Measurements from ENCODE around the gene EXOSC3.
"Not testable (repeated sequence)": the region's sequence is repeated elsewhere in the genome, so short reads cannot be mapped to it uniquely, and the experiment has no call there.

EXOSC3 gene

GRCh38 chr9:37784616-37785483 lies at the start of gene EXOSC3:
Gene EXOSC3, minus strand, starts transcription at chr9:37785064. Its CDS starts 20 bp downstream, at chr9:37785044.
- Mint-ChIP-seq H3K4me1 (ENCODE audit: low read depth) (peaks cover 39% of the 10 kb centered on the region), H3K27ac (peak within 1 kb of the TSS; percentile 98), H3K36me3 (ENCODE audit: low read depth) (peaks cover 52% of the 10 kb centered on the region), H3K27me3 (no peaks in the 10 kb centered on the region), H3K9me3 (no peaks in the 10 kb centered on the region), H3K4me3 (peak within 1 kb of the TSS; percentile 100)
- DNase-seq: peak; percentile 91

- H3K9me3 Mint-ChIP-seq: no peaks in the 10 kb centered on the region
- DNase-seq: no peak
- peaks cover 64% of the 10 kb centered on the region for H3K36me3 Mint-ChIP-seq (ENCODE audit: low read depth)
- peaks cover 2% of the 10 kb centered on the region for H3K4me1 Mint-ChIP-seq (ENCODE audit: low read depth)
- no peak overlapping the region for H3K27ac Mint-ChIP-seq
- no peaks in the 10 kb centered on the region for H3K27me3 Mint-ChIP-seq
- no peak overlapping the region for H3K4me3 Mint-ChIP-seq
Measured at GRCh38 chr9:37827483-37828165, 42.8 kb upstream of the EXOSC3 start.

- H3K4me1 Mint-ChIP-seq (ENCODE audit: low read depth); H3K4me3 Mint-ChIP-seq; DNase-seq; H3K27me3 Mint-ChIP-seq; H3K27ac Mint-ChIP-seq; H3K9me3 Mint-ChIP-seq: not testable (repeated sequence)
- H3K36me3 Mint-ChIP-seq (ENCODE audit: low read depth): peaks cover 76% of the 10 kb centered on the region
Measured at GRCh38 chr9:37825174-37825573, 40.3 kb upstream of the EXOSC3 start.

- Mint-ChIP-seq H3K4me3 (no peak overlapping the region), H3K27ac (no peak overlapping the region), H3K27me3 (no peaks in the 10 kb centered on the region), H3K9me3 (no peaks in the 10 kb centered on the region), H3K4me1 (ENCODE audit: low read depth) (peaks cover 2% of the 10 kb centered on the region), H3K36me3 (ENCODE audit: low read depth) (peaks cover 59% of the 10 kb centered on the region)
- no peak for DNase-seq
Measured at GRCh38 chr9:37820142-37820541, 35.3 kb upstream of the EXOSC3 start.

GRCh38 chr9:37818849-37819248 lies 34.0 kb upstream of the EXOSC3 start:
- Mint-ChIP-seq H3K27me3 (no peaks in the 10 kb centered on the region), H3K36me3 (ENCODE audit: low read depth) (peaks cover 47% of the 10 kb centered on the region), H3K27ac (no peak overlapping the region), H3K9me3 (no peaks in the 10 kb centered on the region), H3K4me1 (ENCODE audit: low read depth) (peaks cover 2% of the 10 kb centered on the region), H3K4me3 (no peak overlapping the region)
- no peak for DNase-seq

- Mint-ChIP-seq H3K27ac (peak overlapping the region; percentile 69), H3K9me3 (no peaks in the 10 kb centered on the region), H3K36me3 (ENCODE audit: low read depth) (peaks cover 21% of the 10 kb centered on the region), H3K4me3 (no peak overlapping the region), H3K4me1 (ENCODE audit: low read depth) (peaks cover 10% of the 10 kb centered on the region), H3K27me3 (no peaks in the 10 kb centered on the region)
- no peak for DNase-seq
Measured at GRCh38 chr9:37812773-37813379, 28.0 kb upstream of the EXOSC3 start.

- Mint-ChIP-seq H3K27ac (no peak overlapping the region), H3K4me1 (ENCODE audit: low read depth) (peaks cover 14% of the 10 kb centered on the region), H3K36me3 (ENCODE audit: low read depth) (peaks cover 25% of the 10 kb centered on the region), H3K9me3 (no peaks in the 10 kb centered on the region), H3K4me3 (no peak overlapping the region), H3K27me3 (no peaks in the 10 kb centered on the region)
- no peak for DNase-seq
Measured at GRCh38 chr9:37811906-37812476, 27.1 kb upstream of the EXOSC3 start.

GRCh38 chr9:37809676-37810075 lies 24.8 kb upstream of the EXOSC3 start:
- H3K27ac Mint-ChIP-seq, H3K9me3 Mint-ChIP-seq, H3K27me3 Mint-ChIP-seq, DNase-seq, H3K4me3 Mint-ChIP-seq: not testable (repeated sequence)
- H3K36me3 Mint-ChIP-seq (ENCODE audit: low read depth): peaks cover 31% of the 10 kb centered on the region
- H3K4me1 Mint-ChIP-seq (ENCODE audit: low read depth): peaks cover 26% of the 10 kb centered on the region

- Mint-ChIP-seq H3K36me3 (ENCODE audit: low read depth) (peaks cover 49% of the 10 kb centered on the region), H3K4me1 (ENCODE audit: low read depth) (peaks cover 42% of the 10 kb centered on the region), H3K27ac (no peak overlapping the region), H3K9me3 (no peaks in the 10 kb centered on the region), H3K4me3 (no peak overlapping the region), H3K27me3 (no peaks in the 10 kb centered on the region)
- no peak for DNase-seq
Measured at GRCh38 chr9:37806271-37806670, 21.4 kb upstream of the EXOSC3 start.

- peaks cover 39% of the 10 kb centered on the region for H3K36me3 Mint-ChIP-seq (ENCODE audit: low read depth)
- H3K4me3 Mint-ChIP-seq: peak overlapping the region; percentile 93
- H3K27me3 Mint-ChIP-seq: no peaks in the 10 kb centered on the region
- peaks cover 53% of the 10 kb centered on the region for H3K4me1 Mint-ChIP-seq (ENCODE audit: low read depth)
- DNase-seq: no peak
- no peaks in the 10 kb centered on the region for H3K9me3 Mint-ChIP-seq
- peak overlapping the region; percentile 81 for H3K27ac Mint-ChIP-seq
Measured at GRCh38 chr9:37801959-37802711, 17.3 kb upstream of the EXOSC3 start.

- Mint-ChIP-seq H3K36me3 (ENCODE audit: low read depth) (peaks cover 37% of the 10 kb centered on the region), H3K27ac (peak overlapping the region; percentile 81), H3K27me3 (no peaks in the 10 kb centered on the region), H3K4me1 (ENCODE audit: low read depth) (peaks cover 48% of the 10 kb centered on the region), H3K9me3 (no peaks in the 10 kb centered on the region), H3K4me3 (peak overlapping the region; percentile 93)
- DNase-seq: no peak
Measured at GRCh38 chr9:37801287-37801850, 16.5 kb upstream of the EXOSC3 start.

GRCh38 chr9:37800631-37801286 lies 15.9 kb upstream of the EXOSC3 start, which contains the start of gene DCAF10:
Gene DCAF10, plus strand, starts transcription at chr9:37800797. Its CDS starts 70 bp downstream, at chr9:37800867.
- Mint-ChIP-seq H3K9me3 (no peaks in the 10 kb centered on the region), H3K36me3 (ENCODE audit: low read depth) (peaks cover 33% of the 10 kb centered on the region), H3K27me3 (no peaks in the 10 kb centered on the region), H3K4me3 (peak within 1 kb of the TSS; percentile 93), H3K4me1 (ENCODE audit: low read depth) (peaks cover 44% of the 10 kb centered on the region), H3K27ac (peak within 1 kb of the TSS; percentile 96)
- peak; percentile 99 for DNase-seq

GRCh38 chr9:37798677-37799076 lies 13.8 kb upstream of the EXOSC3 start:
- H3K9me3 Mint-ChIP-seq: no peaks in the 10 kb centered on the region
- no peak overlapping the region for H3K4me3 Mint-ChIP-seq
- no peaks in the 10 kb centered on the region for H3K27me3 Mint-ChIP-seq
- no peak overlapping the region for H3K27ac Mint-ChIP-seq
- DNase-seq: no peak
- peaks cover 24% of the 10 kb centered on the region for H3K36me3 Mint-ChIP-seq (ENCODE audit: low read depth)
- H3K4me1 Mint-ChIP-seq (ENCODE audit: low read depth): peaks cover 35% of the 10 kb centered on the region
